ENCODE measurements around the gene MAP7D1. TPM values are rescaled to one million over a fixed set of nuclear protein-coding genes. Genes with fewer than 3 reads are reported as not detected.

Gene MAP7D1
- total and polyA plus RNA-seq, 7 donors, result 31.8 to 226 (median 104) TPM

DNA sequence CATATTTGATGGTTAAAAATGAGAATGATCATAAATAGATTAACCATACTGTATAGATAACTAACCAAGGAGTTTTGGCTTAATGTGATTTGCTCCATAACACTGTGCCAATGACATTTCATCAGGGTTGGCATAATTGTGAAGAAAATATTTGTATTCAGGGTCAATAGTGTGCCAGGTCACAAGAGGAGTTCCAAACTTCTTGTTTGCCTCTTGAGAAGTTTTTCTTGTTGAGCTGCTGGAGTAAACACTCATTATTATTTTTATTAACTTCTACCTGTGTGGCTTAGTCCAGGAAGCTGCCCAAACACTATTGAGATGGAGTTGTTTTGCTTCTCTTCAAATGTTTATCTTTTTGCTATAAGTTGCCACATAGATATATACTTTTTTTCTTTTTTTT is 7.5 kb downstream of the MAP7D1 start:
- Histone ChIP-seq H3K4me3 (no peak overlapping the region), H3K4me1 (peaks cover 0 to 100% (median 96%) of the 10 kb centered on the region in 4 donors), H3K27ac (peak overlapping the region; percentile 98 to 100 (median 100)), H3K27me3 (no peaks in the 10 kb centered on the region), H3K9me3 (no peaks in the 10 kb centered on the region), H3K36me3 (peaks cover 0 to 7% (median 4%) of the 10 kb centered on the region in 4 donors)
- DNase-seq, result no peak
- TF ChIP-seq POLR2A (IDR thresholded peaks at IDR 0.05), result no peak
- no peak for TF ChIP-seq POLR2AphosphoS5 (IDR thresholded peaks at IDR 0.05)
- TF ChIP-seq, protein P1, sequence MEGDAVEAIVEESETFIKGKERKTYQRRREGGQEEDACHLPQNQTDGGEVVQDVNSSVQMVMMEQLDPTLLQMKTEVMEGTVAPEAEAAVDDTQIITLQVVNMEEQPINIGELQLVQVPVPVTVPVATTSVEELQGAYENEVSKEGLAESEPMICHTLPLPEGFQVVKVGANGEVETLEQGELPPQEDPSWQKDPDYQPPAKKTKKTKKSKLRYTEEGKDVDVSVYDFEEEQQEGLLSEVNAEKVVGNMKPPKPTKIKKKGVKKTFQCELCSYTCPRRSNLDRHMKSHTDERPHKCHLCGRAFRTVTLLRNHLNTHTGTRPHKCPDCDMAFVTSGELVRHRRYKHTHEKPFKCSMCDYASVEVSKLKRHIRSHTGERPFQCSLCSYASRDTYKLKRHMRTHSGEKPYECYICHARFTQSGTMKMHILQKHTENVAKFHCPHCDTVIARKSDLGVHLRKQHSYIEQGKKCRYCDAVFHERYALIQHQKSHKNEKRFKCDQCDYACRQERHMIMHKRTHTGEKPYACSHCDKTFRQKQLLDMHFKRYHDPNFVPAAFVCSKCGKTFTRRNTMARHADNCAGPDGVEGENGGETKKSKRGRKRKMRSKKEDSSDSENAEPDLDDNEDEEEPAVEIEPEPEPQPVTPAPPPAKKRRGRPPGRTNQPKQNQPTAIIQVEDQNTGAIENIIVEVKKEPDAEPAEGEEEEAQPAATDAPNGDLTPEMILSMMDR (IDR thresholded peaks at IDR 0.05), result no peak
- TF ChIP-seq EP300 (IDR thresholded peaks at IDR 0.05), result no peak
- intact Hi-C loops (cut with DNase I), result no loop called here

DNA sequence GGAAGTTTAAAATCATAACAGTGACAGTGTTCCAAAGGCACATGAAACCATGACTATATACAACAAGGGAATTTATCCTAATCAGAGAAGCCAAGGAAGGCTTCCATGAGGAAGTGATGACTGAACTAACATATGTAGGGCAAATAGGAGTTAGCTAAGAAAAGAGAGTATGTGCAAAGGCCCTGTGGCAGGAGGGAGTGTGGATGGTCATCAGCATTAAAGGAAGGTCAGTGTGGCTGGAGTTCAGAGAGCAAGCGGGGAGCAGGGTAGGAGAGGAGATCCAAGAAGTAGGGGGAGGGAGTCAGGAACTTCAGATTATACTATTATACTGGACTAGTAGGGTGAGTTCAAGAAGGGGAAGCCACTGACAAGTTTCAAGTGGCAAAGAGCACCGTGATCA is 8.4 kb downstream of the MAP7D1 start:
- H3K9me3 ChIP-seq, result no peaks in the 10 kb centered on the region
- WGBS, 2 donors, result 88 to 97% methylated on average over 2 of the region's 2 CpGs
- no peak for TF ChIP-seq EP300 (IDR thresholded peaks at IDR 0.05)
- no peak for TF ChIP-seq POLR2A (IDR thresholded peaks at IDR 0.05)
- no peak for TF ChIP-seq POLR2AphosphoS5 (IDR thresholded peaks at IDR 0.05)
- TF ChIP-seq, protein P1 (IDR thresholded peaks at IDR 0.05), result no peak
- intact Hi-C loops (cut with DNase I), result no loop called here
- no peak for DNase-seq
- H3K4me1 ChIP-seq, result peaks cover 0 to 100% (median 94%) of the 10 kb centered on the region in 4 donors
- H3K4me3 ChIP-seq, result no peak overlapping the region
- peaks cover 0 to 7% (median 4%) of the 10 kb centered on the region in 4 donors for H3K36me3 ChIP-seq
- peak overlapping the region in 3 of 4 donors; percentile 61 to 100 (median 98) for H3K27ac ChIP-seq
- H3K27me3 ChIP-seq, result no peaks in the 10 kb centered on the region

DNA sequence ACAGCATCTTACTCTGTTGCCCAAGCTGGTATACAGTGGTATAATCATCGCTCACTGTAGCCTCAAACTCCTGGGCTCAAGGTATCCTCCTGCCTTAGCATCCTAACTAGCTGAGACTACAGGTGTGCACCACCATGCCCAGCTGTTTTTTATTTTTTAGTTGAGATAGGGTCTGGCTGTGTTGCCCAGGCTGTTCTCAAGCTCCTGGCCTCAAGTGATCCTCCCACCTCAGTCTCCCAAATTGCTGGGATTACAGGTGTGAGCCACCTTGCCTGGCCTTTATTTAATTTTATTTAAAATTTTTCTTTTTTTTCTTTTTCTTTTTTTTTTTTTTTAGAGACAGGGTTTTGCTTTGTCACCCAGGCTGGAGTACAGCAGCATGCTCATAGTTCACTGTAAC is 9.2 kb downstream of the MAP7D1 start:
- Histone ChIP-seq H3K27ac (peak overlapping the region; percentile 45 to 100 (median 84)), H3K4me1 (peaks cover 0 to 100% (median 93%) of the 10 kb centered on the region in 4 donors), H3K27me3 (no peaks in the 10 kb centered on the region), H3K36me3 (peaks cover 0 to 7% (median 4%) of the 10 kb centered on the region in 4 donors), H3K4me3 (no peak overlapping the region), H3K9me3 (no peaks in the 10 kb centered on the region)
- intact Hi-C loops (cut with DNase I), result no loop called here
- no peak for DNase-seq
- TF ChIP-seq, protein P1 (IDR thresholded peaks at IDR 0.05), result no peak
- TF ChIP-seq EP300 (IDR thresholded peaks at IDR 0.05), result no peak
- TF ChIP-seq POLR2AphosphoS5 (IDR thresholded peaks at IDR 0.05), result no peak
- TF ChIP-seq POLR2A (IDR thresholded peaks at IDR 0.05), result no peak
- 58 to 98% methylated on average over 1 of the region's 1 CpG for WGBS, 2 donors

DNA sequence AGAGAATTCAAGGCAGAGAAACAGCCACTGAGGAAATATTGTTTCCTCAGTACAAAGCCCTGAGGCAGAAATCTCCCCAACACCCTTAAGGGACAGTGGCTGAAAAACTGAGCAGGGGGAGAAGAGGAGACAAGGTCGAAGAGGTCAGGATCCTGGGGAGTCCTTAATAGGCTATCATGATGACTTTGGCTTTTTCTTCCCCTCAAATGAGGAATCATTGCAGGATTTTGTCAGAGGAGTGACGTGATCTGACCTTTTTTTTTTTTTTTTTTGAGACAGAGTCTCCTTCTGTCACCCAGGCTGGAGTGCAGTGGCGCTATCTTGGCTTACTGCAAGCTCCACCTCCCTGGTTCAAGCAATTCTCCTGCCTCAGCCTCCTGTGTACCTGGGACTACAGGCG is 10.2 kb downstream of the MAP7D1 start:
- 69 to 85% methylated on average over 4 of the region's 4 CpGs for WGBS, 2 donors
- no peaks in the 10 kb centered on the region for H3K27me3 ChIP-seq
- H3K9me3 ChIP-seq, result no peaks in the 10 kb centered on the region
- intact Hi-C loops (cut with DNase I), result no loop called here
- H3K27ac ChIP-seq, result peak overlapping the region; percentile 45 to 100 (median 84)
- peaks cover 0 to 100% (median 90%) of the 10 kb centered on the region in 4 donors for H3K4me1 ChIP-seq
- H3K4me3 ChIP-seq, result no peak overlapping the region
- TF ChIP-seq EP300 (IDR thresholded peaks at IDR 0.05) (no peak), POLR2A (IDR thresholded peaks at IDR 0.05) (no peak), POLR2AphosphoS5 (IDR thresholded peaks at IDR 0.05) (no peak)
- TF ChIP-seq, protein P1 (IDR thresholded peaks at IDR 0.05), result no peak
- no peak for DNase-seq
- H3K36me3 ChIP-seq, result peaks cover 0 to 14% (median 9%) of the 10 kb centered on the region in 4 donors
